NCI-H1694 treated with DMSO at 0.1 percent for 48 hours (cell line): ENCODE data around the gene CD81.

ENCODE experiments used
- DNase-seq: peaks from one replicate; lab custom pipeline; 2025; lab: John Stamatoyannopoulos, UW

CD81 gene

GRCh38 chr11:2377511-2378443 lies 667 bp downstream of the CD81 start:
- DNase-seq, result no peak

- no peak for DNase-seq
Measured at GRCh38 chr11:2378527-2379210, 1.6 kb downstream of the CD81 start.

GRCh38 chr11:2379466-2380174 lies 2.5 kb downstream of the CD81 start:
- DNase-seq, result no peak

- no peak for DNase-seq
Measured at GRCh38 chr11:2380396-2380795, 3.3 kb downstream of the CD81 start.

GRCh38 chr11:2380807-2381350 lies 3.8 kb downstream of the CD81 start:
- no peak for DNase-seq

GRCh38 chr11:2381494-2382128 lies 4.5 kb downstream of the CD81 start:
- DNase-seq, result no peak

GRCh38 chr11:2382129-2382517 lies 5.0 kb downstream of the CD81 start:
- no peak for DNase-seq

- DNase-seq, result no peak
Measured at GRCh38 chr11:2382936-2383851, 6.1 kb downstream of the CD81 start.

- DNase-seq, result no peak
Measured at GRCh38 chr11:2383852-2384804, 7.0 kb downstream of the CD81 start.

- DNase-seq, result no peak
Measured at GRCh38 chr11:2385156-2386151, 8.3 kb downstream of the CD81 start.

- DNase-seq, result no peak
Measured at GRCh38 chr11:2386591-2386990, 9.5 kb downstream of the CD81 start.

GRCh38 chr11:2387266-2387987 lies 10.3 kb downstream of the CD81 start:
- no peak for DNase-seq

- DNase-seq, result no peak
Measured at GRCh38 chr11:2388431-2389376, 11.6 kb downstream of the CD81 start.

GRCh38 chr11:2389377-2390026 lies 12.4 kb downstream of the CD81 start:
- no peak for DNase-seq

GRCh38 chr11:2390091-2390724 lies 13.1 kb downstream of the CD81 start:
- no peak for DNase-seq
